ENCODE results near the gene TMEM170B.

Gene TMEM170B

GRCh38 chr6:11537229-11538051, at the start of gene TMEM170B:
TSS of gene TMEM170B (plus strand) at chr6:11537749. CDS start at chr6:11538278, 529 bp downstream.
- no peak for TF ChIP-seq CTCF (IDR thresholded peaks at IDR 0.05; ENCODE audit: borderline replicate concordance, control extremely low read depth, extremely low read depth, insufficient read depth, missing control alignments)
- peak; percentile 98 for DNase-seq (ENCODE audit: low spot score)
- in situ Hi-C loops (cut with MboI; ENCODE audit: low sequenced_read_pairs, unreplicated experiment), result no loop called here

GRCh38 chr6:11490996-11491395, 46.6 kb upstream of the TMEM170B start:
- TF ChIP-seq CTCF (IDR thresholded peaks at IDR 0.05; ENCODE audit: borderline replicate concordance, control extremely low read depth, extremely low read depth, insufficient read depth, missing control alignments), result no peak
- DNase-seq (ENCODE audit: low spot score), result no peak
- in situ Hi-C loops (cut with MboI; ENCODE audit: low sequenced_read_pairs, unreplicated experiment), result no loop called here

GRCh38 chr6:11491596-11492463, 45.7 kb upstream of the TMEM170B start:
- in situ Hi-C loops (cut with MboI; ENCODE audit: low sequenced_read_pairs, unreplicated experiment), result no loop called here
- no peak for TF ChIP-seq CTCF (IDR thresholded peaks at IDR 0.05; ENCODE audit: borderline replicate concordance, control extremely low read depth, extremely low read depth, insufficient read depth, missing control alignments)
- DNase-seq (ENCODE audit: low spot score), result peak; percentile 43

GRCh38 chr6:11492464-11493290, 44.9 kb upstream of the TMEM170B start:
- TF ChIP-seq CTCF (IDR thresholded peaks at IDR 0.05; ENCODE audit: borderline replicate concordance, control extremely low read depth, extremely low read depth, insufficient read depth, missing control alignments), result no peak
- in situ Hi-C loops (cut with MboI; ENCODE audit: low sequenced_read_pairs, unreplicated experiment), result no loop called here
- DNase-seq (ENCODE audit: low spot score), result peak; percentile 22

GRCh38 chr6:11493974-11494373, 43.6 kb upstream of the TMEM170B start:
- no peak for TF ChIP-seq CTCF (IDR thresholded peaks at IDR 0.05; ENCODE audit: borderline replicate concordance, control extremely low read depth, extremely low read depth, insufficient read depth, missing control alignments)
- in situ Hi-C loops (cut with MboI; ENCODE audit: low sequenced_read_pairs, unreplicated experiment), result no loop called here
- no peak for DNase-seq (ENCODE audit: low spot score)
